NCI-H748 (cell line): Measurements from ENCODE around the gene SH2D3C.

ENCODE experiments used
- DNase-seq: peaks from one replicate; lab custom pipeline; 2025; ENCODE audit not compliant: unreplicated experiment; lab: John Stamatoyannopoulos, UW

The SH2D3C gene

DNA sequence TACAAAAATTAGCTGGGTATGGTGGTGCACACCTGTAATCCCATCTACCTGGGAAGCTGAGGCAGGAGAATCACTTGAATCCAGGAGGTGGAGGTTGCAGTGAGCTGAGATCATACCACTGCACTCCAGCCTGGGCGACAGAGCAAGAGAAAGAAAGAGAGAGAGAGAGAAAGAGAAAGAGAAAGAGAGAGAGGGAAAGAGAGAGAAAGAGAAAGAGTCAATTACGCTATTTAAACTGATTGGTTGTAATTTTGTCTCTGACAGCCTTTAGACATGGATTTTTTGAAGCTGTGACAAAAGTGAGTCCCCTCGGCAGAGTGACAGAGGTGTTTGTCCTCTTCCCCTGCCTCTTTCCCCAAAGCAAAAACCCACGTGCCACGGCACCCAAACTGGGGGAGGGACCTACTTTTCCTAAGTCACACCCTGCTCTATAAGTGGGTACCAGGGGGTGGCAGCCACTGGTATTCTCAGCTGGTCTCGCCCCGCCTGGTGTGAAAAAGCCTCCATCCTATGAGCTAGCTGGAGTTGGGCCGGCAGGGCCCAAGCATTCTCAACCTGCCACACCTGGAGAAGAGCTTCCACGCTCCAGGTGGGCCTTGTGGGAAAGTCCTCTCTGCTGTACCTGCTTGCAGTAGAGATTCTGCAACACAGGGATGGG lies 75.0 kb downstream of the SH2D3C start:
- no peak for DNase-seq

GRCh38 chr9:127700594-127701255 lies 77.7 kb downstream of the SH2D3C start:
- DNase-seq: no peak

DNA sequence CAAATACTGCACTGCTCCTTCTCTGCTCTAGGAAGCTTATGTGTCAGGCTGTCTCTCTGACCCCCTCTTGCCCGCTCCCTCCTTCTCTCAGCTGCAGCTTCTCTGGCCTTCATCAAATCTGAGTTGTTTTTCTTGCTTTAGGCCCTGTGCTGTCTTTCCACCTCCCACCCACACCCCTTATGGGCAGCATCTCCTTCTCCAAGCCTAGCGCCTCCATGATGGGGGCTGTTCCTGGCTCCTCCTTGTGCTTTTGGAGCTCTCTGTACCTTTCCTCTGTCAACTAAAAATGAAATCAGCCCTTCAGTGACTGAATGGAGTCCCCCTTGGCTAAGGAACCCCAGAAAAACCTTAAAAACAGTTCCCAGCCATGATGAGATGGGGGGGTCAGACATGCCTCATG lies 78.3 kb downstream of the SH2D3C start:
- DNase-seq: no peak

- peak; percentile 89 for DNase-seq
Observed at GRCh38 chr9:127698985-127699670, 79.3 kb downstream of the SH2D3C start.

DNA sequence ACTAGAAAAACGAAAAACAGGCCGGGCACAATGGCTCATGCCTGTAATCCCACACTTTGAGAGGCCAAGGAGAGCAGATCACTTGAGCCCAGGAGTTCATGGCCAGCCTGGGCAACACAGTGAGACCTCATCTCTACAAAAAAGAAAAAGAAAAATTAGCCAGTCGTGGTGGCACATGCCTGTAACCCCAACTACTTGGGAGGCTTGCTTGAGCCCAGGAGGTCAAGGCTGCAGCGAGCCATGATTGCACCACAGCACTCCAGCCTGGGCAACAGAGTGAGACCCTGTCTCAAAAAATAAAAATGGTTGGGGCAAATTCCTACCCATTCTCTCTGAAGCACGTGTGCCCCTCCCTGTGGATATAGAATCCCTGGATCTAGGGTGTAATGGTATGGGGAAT lies 80.1 kb downstream of the SH2D3C start:
- DNase-seq: no peak

DNA sequence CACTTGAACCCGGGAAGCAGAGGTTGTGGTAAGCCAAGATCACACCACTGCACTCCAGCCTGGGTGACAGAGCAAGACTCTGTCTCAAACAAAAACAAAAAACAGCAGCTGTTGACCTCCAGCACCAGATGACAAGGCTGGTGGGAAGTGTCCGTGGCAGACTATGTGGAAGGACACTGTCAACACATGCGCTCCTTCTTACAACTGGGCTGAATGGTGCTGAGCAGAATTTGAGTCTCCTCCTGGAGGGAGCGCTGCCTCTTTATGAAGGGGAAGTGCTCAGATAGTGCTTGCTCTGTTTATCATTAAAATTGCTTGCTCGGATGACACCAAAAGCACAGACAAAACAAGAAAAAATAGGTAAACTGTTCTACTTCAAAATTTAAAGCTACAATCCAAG lies 80.9 kb downstream of the SH2D3C start:
- no peak for DNase-seq

GRCh38 chr9:127694890-127695720 lies 83.4 kb downstream of the SH2D3C start:
- no peak for DNase-seq

DNA sequence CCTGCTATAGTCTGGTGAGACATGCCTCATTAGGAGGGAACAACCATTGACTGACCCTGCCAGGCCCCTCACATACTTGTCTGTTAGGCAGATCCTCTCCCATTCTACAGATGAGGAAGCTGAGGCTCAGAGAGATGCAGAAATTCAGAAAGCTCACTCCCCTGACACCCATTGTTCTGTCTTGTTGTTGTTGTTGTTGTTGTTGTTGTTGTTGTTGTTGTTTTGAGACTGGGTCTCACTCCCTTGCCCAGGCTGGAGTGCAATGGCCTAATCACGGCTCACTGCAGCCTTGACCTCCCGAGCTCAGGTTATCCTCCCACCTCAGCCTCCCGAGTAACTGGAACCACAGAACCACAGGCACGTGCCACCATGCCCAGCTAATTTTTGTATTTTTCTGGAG lies 84.8 kb downstream of the SH2D3C start:
- no peak for DNase-seq

DNA sequence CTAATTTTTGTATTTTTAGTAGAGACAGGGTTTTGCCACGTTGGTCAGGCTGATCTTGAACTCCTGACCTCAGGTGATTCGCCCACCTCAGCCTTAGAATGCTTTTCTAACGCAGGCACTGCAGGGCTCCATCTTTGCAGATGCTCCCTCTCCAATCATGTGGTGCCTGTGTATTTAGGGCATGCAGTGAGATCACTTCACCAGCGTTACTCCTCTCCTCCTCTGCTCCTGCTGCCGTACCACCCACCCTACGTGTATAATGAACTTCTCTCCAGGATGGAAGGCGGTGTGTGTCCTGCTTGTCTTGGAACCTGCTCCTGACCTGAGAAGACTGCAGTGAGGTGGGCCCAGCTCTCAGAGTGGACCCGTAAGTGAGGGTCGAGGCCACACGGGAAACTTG lies 85.3 kb downstream of the SH2D3C start:
- no peak for DNase-seq

DNA sequence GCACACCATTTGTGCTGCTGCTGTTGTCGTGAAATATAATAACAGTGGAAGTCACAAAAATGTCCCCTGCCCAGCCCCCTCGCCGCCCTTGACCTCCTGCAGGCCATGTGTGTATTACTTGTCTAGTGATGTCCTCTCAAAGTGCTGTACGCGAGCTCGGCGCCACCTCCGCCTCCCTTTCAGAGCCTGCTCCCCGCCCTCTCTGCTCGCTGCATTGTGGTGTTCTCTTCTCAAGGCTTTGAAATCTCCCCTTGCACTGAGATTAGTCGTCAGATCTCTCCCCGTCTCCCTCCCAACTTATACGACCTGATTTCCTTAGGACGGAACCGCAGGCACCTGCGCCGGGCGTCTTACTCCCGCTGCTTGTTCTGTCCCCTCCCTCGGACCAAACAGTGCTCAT lies 86.4 kb downstream of the SH2D3C start:
- DNase-seq: no peak

- no peak for DNase-seq
Observed at GRCh38 chr9:127690735-127691134, 87.7 kb downstream of the SH2D3C start.

- DNase-seq: no peak
Observed at GRCh38 chr9:127689329-127690000, 89.0 kb downstream of the SH2D3C start.
